HG02763 (cell line): Measurements from ENCODE around the gene DUSP1.

Source experiments
- ATAC-seq: cut with Tn5 transposase; IDR thresholded peaks from one replicate; pipeline ENCODE4 v1.9.1; 2021; ENCODE audit warnings: mild to moderate bottlenecking, moderate library complexity; ENCODE audit not compliant: unreplicated experiment

The DUSP1 gene

GRCh38 chr5:172782169-172783039 lies 11.4 kb upstream of the DUSP1 start:
- no peak for ATAC-seq

- ATAC-seq, result no peak
Observed at GRCh38 chr5:172779691-172780341, 8.8 kb upstream of the DUSP1 start.

GRCh38 chr5:172777881-172778814 lies 7.2 kb upstream of the DUSP1 start:
- peak; percentile 9 for ATAC-seq

DNA sequence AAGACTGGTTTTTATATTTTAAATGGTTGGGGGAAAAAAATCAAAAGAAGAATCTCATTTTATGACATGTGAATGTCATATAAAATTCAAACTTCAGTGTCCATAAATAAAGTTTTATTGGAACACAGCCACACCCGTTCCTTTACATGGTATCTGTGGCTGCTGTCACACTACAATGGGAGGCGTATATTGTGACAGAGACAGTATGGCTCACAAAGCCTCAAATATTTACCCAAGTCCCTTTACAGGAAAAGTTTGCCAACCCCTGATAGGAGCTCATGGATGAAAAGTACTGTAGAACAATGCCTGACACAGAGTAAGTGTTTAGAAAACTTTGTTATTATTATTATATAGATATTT lies 5.2 kb upstream of the DUSP1 start:
- ATAC-seq, result no peak

GRCh38 chr5:172775326-172776234 lies 4.6 kb upstream of the DUSP1 start:
- ATAC-seq, result no peak

GRCh38 chr5:172774561-172775315 lies 3.7 kb upstream of the DUSP1 start:
- ATAC-seq, result no peak

- ATAC-seq, result no peak
Observed at GRCh38 chr5:172773481-172774469, 2.8 kb upstream of the DUSP1 start.

DNA sequence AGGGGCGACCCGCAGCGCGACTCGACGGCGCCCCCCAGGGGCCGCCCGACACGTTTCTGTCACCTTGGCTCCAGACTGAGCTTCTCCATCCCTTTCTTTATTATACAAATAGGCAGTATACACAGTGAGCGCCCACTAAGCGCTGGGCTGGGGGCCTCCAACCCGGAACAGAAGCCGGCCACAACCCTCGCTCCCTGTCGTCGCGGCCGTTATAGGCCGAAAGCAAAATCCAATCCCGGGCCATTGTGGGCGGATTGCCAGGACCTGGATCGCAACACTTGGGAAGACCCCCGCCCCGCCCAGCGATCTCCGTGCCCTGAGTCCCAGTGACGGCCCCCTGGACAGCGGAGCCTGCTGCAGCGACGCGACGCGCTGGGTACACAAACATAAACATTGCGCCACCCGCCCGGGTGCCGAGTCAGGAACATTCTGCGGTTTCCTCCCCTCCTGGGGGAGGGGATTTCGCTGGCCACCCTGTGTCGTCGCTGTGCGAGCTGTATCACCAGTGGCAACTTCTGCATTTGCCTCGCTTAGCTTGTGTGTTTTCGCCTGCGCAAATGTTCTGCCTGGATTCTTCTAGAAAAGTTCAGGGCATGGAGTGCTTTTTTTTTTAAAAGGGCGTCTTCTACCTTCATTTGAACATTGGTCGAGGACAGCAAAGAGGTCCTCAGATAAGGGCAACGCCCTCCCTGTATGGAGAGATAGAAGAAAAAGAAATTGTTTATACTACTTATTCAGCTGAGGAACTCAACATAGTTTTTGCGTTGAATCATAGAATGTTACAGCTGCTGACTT lies 1.3 kb upstream of the DUSP1 start:
- peak; percentile 33 for ATAC-seq

DNA sequence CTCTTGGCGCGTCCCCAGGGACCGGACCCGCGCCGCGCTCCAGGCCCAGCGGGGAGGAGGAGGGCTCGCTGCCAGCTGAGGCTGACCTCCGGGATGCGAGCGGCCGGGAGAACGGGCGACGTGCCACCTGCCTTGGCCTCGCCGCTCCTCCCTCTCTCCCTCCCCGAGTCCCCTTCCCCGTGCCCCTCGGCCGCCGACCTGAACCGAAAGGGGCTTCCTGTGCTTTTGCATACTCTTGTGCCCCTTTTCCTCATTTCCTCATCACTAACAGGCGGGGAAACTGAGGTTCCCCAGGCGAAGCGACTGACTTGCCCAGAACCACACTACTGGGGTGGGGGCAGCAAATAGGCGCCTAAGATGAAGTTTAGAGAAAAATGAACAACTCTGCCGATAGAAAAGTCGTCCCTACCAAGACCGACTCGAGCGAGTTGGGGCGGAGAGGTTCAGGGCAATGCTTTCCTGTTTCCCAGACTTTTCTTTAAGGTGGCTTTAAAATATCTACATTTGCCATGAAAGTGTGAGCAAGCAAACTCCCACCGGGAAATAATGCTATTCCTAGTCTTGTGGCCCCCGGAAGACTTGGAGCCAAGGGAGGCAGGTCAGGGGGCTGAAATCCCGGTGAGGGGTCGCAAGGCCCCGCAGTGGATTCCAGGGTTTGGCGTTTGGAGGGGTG lies 580 bp upstream of the DUSP1 start:
- no peak for ATAC-seq

DNA sequence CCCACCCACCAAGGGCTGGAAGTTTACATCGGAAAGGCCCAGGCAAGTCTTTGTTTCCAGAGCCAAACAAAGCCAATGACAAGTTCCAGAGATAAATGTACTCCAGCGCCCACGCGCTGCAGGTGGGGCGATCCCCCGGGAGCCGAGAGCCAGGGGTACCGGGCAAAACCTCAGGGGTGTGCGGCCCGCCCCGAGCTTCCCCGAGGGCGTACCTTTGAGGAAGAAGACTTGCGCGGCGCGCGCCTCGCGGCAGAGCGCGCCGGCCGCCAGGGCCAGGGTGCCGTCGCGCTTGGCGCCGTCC lies 671 bp downstream of the DUSP1 start:
- ATAC-seq, result no peak

GRCh38 chr5:172769616-172770373 lies 1.2 kb downstream of the DUSP1 start:
- ATAC-seq, result no peak

GRCh38 chr5:172769342-172769615 lies 1.7 kb downstream of the DUSP1 start:
- ATAC-seq, result no peak

DNA sequence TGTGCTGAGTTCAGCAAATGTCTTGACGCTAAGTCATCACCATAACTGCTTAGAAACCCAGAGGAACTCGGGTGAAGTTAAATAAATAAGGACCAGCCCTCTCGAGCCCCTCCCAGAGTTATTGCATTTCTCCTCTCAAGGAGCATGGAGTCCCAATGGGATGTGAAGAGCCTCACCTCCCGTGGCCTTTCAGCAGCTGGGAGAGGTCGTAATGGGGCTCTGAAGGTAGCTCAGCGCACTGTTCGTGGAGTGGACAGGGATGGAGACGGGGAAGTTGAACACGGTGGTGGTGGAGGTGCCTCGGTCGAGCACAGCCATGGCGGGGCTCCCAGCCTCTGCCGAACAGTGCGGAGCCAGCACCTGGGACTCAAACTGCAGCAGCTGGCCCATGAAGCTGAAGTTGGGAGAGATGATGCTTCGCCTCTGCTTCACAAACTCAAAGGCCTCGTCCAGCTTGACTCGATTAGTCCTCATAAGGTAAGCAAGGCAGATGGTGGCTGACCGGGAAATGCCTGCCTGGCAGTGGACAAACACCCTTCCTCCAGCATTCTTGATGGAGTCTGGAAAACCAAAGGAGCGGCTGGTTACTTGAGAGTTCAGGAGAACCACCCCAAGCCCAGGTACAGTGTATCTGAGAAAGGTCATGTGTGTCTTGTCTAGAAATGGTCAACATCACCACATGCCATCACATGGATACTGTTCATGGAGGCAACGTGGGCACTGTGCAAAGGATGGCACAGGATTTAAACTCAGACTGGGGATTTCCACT lies 2.2 kb downstream of the DUSP1 start:
- ATAC-seq, result no peak

DNA sequence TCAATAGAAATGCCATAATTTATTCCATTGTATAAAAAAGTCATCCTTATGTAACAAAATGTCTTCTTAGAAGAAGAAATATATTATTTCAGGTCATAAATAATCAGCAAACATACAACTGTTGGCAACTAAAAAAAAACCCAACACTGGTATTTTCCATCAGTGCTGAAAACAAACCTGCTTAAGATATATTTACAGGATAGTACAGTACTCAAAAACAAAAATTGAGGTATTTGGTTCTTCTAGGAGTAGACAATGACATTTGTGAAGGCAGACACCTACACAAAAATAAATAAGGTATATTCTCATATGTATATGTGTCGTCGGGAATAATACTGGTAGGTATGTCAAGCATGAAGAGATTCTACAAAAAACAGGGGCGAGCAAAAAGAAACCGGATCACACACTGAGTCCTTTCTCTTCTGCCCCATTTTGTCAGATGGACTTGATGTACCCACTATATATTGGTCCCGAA lies 2.9 kb downstream of the DUSP1 start:
- ATAC-seq, result no peak

DNA sequence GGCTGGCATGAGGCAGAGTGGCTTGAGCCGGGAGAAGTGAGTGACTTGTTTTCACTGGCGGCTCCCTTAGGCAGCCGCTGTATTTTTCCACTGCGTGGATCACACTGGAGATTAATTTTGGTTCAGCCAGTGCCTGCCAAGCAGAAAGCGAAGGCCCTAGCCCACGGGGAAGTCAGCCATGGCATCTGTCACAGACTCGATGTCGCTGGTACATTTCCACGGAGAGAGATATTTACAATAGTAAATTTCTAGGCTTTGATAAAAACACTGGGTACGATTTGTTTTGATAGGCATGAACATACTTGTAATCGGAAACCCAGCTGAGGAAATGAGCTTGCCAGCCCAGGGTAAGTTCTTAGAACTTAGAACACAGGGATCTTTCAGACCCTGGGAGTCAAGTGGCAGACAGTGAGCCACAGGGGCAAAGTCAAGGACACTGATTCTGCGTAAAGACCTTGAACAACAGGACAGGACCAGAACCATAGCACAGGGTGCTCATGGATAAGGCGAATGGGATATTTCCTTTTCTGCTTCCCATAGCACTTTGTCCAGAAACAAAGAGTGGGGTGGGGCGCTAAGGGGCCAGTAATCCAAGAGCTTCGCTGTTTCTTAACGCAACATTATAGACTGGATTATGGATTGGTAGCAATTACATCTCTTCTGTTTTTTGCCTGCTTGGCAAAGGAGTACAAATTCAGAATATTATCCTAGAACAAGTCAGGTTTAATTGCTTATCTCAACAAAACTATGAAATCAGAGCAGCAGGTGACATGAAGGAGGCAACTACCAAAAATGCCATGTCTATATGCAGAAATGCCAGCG lies 4.5 kb downstream of the DUSP1 start:
- ATAC-seq, result no peak
